Panc1 (cell line): Measurements from ENCODE around the gene ASAH2. TPM values are rescaled to one million over a fixed set of nuclear protein-coding genes. Genes with fewer than 3 reads are reported as not detected.

Experiments used
- ATAC-seq: fragments of 200-7000 bp; cut with Tn5 transposase; 2 replicates; pipeline ENCODE4 v1.9.1; 2020; ENCODE audit warnings: mild to moderate bottlenecking, moderate library complexity
- BruUV-seq: library from RNA; stranded (reverse); fragments of 400-500 nt; replicated peaks from 2 replicates; lab custom pipeline; 2021; lab: Mats Ljungman, UMichigan
- CTCF ChIA-PET: fragments of 300-600 bp; sonication (Branson Sonifier 250); formaldehyde crosslinking; loops from one replicate; lab custom pipeline; 2022; ENCODE audit warnings: antibody characterized with exemption; lab: Charles Lee
- POLR2A ChIA-PET: fragments of 300-600 bp; sonication (Branson Sonifier 250); formaldehyde crosslinking; loops from one replicate; lab custom pipeline; 2022; ENCODE audit warnings: antibody characterized with exemption; lab: Charles Lee
- DNase-seq: peaks from one replicate; pipeline ENCODE4 v3.0.0-alpha.2; 2010; ENCODE audit warnings: low read depth, low spot score
- H3K27ac ChIP-seq: 2 replicates; pipeline ENCODE4 v1.5.1; 2011; ENCODE audit warnings: mild to moderate bottlenecking, low read length, inconsistent platforms
- H3K27me3 ChIP-seq: fragments of 200-500 bp; sonication (Bioruptor generic); 2 replicates; pipeline ENCODE4 v1.6.0; 2014; ENCODE audit warnings: low read length, inconsistent platforms; ENCODE audit not compliant: control insufficient read depth, insufficient read depth
- H3K36me3 ChIP-seq: fragments of 200-500 bp; sonication (Bioruptor generic); 2 replicates; pipeline ENCODE4 v1.5.1; 2014; ENCODE audit warnings: inconsistent platforms, mild to moderate bottlenecking, low read length, moderate library complexity; ENCODE audit not compliant: control insufficient read depth, insufficient read depth
- H3K4me1 ChIP-seq: 2 replicates; pipeline ENCODE4 v1.5.1; 2011; ENCODE audit warnings: inconsistent platforms, mild to moderate bottlenecking, low read length, moderate library complexity; ENCODE audit not compliant: control insufficient read depth, insufficient read depth
- H3K4me3 ChIP-seq, 2 experiments: 2 replicates each; pipeline ENCODE4 v1.5.1; 2011 to 2012; ENCODE audit warnings: low read depth in 2 of 2, low read length in 2 of 2, mild to moderate bottlenecking in 2 of 2, inconsistent platforms in 1 of 2, moderate library complexity in 1 of 2
- H3K9me3 ChIP-seq: fragments of 200-500 bp; sonication (Bioruptor generic); 2 replicates; pipeline ENCODE4 v1.5.1; 2014; ENCODE audit warnings: low read depth, mild to moderate bottlenecking, inconsistent platforms, low read length, moderate library complexity; ENCODE audit not compliant: control insufficient read depth, insufficient read depth
- POLR2AphosphoS5 ChIP-seq: IDR thresholded peaks from 2 replicates; pipeline ENCODE4 v1.6.1; 2012; ENCODE audit warnings: mild to moderate bottlenecking, low read depth, low read length, moderate library complexity
- SIN3A ChIP-seq: IDR thresholded peaks from 2 replicates; pipeline ENCODE4 v1.6.1; 2012; ENCODE audit warnings: low read depth, mild to moderate bottlenecking, low read length, moderate library complexity, borderline replicate concordance; ENCODE audit not compliant: insufficient read depth
- TCF7L2 ChIP-seq: IDR thresholded peaks from 2 replicates; pipeline ENCODE4 v1.6.1; 2011; ENCODE audit warnings: mild to moderate bottlenecking, low read depth, low read length, inconsistent platforms
- in situ Hi-C: cut with HindIII; loops from 2 replicates; pipeline ENCODE4 v1.10.0; 2016; ENCODE audit warnings: low sequenced_read_pairs, low pct_unique_long_range_greater_than_20kb
- intact Hi-C: fragments of 100-400 bp; cut with micrococcal nuclease; formaldehyde crosslinking; loops from one replicate; pipeline ENCODE4 v1.10.0; 2022; ENCODE audit not compliant: unreplicated experiment
- total RNA-seq: library from RNA; stranded (reverse); gene quantifications from one replicate; pipeline ENCODE4 v1.2.1, GENCODE V29; 2021; ENCODE audit not compliant: unreplicated experiment
- TF ChIP-seq, protein P1 (sequence below): fragments of 450-650 bp; IDR thresholded peaks from 2 replicates; pipeline ENCODE4 v1.5.1; 2017; ENCODE audit warnings: mild to moderate bottlenecking
- TF ChIP-seq, protein P2 (sequence below), 2 experiments: IDR thresholded peaks; 2 replicates each; pipeline ENCODE4 v1.6.1; 2011 to 2012; ENCODE audit warnings: low read depth in 2 of 2, control low read depth in 1 of 2, low read length in 1 of 2, mild to moderate bottlenecking in 1 of 2, moderate library complexity in 1 of 2; ENCODE audit not compliant: insufficient read depth in 1 of 2

The ASAH2 gene
- total RNA-seq, 1 experiment from 2014 or later, result 6.5 TPM

DNA sequence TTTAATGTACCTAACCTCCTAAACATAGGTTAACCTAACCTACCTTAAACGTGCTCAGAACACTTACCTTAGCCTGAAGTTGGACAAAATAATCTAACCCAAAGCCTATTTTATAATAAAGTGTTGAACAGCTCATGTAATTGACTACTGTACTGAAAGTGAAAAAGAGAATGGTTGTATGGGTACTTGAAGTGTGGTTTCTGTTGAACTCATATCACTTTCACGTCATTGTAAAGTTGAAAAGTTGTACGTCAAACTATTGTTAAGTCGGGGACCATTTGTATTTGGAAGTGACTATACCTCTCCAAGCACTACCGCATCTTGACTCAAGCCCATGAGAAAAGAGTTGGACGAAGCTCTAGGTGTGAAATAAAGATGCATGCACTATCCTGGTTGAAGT, 37.9 kb upstream of the ASAH2 start:
- in situ Hi-C loops (no loop called here), intact Hi-C loops (no loop called here)
- H3K9me3 ChIP-seq, result no peaks in the 10 kb centered on the region
- no peaks in the 10 kb centered on the region for H3K4me1 ChIP-seq
- no peak overlapping the region for H3K4me3 ChIP-seq
- no peaks in the 10 kb centered on the region for H3K36me3 ChIP-seq
- CTCF ChIA-PET, result no interaction called here
- H3K27me3 ChIP-seq, result no peaks in the 10 kb centered on the region; the same call in 1 of the 2 replicates
- TF ChIP-seq, protein P1, sequence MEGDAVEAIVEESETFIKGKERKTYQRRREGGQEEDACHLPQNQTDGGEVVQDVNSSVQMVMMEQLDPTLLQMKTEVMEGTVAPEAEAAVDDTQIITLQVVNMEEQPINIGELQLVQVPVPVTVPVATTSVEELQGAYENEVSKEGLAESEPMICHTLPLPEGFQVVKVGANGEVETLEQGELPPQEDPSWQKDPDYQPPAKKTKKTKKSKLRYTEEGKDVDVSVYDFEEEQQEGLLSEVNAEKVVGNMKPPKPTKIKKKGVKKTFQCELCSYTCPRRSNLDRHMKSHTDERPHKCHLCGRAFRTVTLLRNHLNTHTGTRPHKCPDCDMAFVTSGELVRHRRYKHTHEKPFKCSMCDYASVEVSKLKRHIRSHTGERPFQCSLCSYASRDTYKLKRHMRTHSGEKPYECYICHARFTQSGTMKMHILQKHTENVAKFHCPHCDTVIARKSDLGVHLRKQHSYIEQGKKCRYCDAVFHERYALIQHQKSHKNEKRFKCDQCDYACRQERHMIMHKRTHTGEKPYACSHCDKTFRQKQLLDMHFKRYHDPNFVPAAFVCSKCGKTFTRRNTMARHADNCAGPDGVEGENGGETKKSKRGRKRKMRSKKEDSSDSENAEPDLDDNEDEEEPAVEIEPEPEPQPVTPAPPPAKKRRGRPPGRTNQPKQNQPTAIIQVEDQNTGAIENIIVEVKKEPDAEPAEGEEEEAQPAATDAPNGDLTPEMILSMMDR, result no peak
- no peak for TF ChIP-seq SIN3A
- no peak for TF ChIP-seq POLR2AphosphoS5
- TF ChIP-seq, protein P2, sequence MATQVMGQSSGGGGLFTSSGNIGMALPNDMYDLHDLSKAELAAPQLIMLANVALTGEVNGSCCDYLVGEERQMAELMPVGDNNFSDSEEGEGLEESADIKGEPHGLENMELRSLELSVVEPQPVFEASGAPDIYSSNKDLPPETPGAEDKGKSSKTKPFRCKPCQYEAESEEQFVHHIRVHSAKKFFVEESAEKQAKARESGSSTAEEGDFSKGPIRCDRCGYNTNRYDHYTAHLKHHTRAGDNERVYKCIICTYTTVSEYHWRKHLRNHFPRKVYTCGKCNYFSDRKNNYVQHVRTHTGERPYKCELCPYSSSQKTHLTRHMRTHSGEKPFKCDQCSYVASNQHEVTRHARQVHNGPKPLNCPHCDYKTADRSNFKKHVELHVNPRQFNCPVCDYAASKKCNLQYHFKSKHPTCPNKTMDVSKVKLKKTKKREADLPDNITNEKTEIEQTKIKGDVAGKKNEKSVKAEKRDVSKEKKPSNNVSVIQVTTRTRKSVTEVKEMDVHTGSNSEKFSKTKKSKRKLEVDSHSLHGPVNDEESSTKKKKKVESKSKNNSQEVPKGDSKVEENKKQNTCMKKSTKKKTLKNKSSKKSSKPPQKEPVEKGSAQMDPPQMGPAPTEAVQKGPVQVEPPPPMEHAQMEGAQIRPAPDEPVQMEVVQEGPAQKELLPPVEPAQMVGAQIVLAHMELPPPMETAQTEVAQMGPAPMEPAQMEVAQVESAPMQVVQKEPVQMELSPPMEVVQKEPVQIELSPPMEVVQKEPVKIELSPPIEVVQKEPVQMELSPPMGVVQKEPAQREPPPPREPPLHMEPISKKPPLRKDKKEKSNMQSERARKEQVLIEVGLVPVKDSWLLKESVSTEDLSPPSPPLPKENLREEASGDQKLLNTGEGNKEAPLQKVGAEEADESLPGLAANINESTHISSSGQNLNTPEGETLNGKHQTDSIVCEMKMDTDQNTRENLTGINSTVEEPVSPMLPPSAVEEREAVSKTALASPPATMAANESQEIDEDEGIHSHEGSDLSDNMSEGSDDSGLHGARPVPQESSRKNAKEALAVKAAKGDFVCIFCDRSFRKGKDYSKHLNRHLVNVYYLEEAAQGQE (IDR thresholded peaks at IDR 0.05; ENCODE audit: insufficient read depth in 1 of 2, low read depth in 2 of 2, low read length in 1 of 2), result no peak
- TF ChIP-seq TCF7L2, result no peak
- POLR2A ChIA-PET, result no interaction called here
- DNase-seq, result no peak
- no peak for ATAC-seq
- H3K27ac ChIP-seq, result no peak overlapping the region
- no TSS peak for BruUV-seq

DNA sequence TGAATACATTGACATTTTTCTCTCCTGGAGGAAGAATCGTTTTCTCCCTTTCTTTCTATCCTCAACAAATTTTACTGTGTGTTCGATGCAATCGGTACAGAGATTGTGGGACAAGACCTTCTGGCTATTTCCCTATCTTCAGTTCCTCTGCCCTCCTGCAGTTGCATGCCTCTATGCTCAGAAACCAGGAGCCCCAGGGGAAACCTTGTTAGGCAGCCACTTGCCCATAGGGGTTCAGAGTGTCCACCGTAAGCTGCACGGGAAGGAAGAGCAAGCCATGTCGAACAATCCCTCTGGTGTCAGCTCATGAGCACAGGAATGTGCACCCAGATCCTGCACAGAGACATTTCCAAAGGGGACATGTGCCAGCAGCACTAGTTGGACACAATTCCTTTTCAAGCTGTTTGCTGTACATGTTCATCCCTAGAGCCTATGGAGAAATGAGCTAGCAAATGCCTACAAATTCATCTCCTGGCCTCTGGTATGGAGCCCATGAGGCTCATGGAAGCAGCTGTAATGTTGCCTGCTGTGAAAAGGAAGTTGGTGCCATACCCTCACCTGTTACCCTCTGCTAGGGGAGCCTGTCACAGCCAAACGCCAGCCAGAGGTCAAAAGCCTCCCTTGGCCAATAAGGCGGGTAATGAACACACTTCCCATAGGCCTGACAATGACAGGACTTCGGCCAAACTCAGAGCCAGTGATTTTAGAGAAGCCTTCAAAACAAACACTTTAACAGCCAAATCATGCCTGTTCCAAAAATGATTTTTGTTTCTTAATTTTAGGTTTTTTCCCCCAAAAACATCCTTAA, 35.9 kb upstream of the ASAH2 start:
- intact Hi-C loops, result no loop called here
- Histone ChIP-seq H3K4me1 (no peaks in the 10 kb centered on the region), H3K27ac (no peak overlapping the region), H3K4me3 (no peak overlapping the region), H3K9me3 (no peaks in the 10 kb centered on the region), H3K27me3 (peaks cover 2% of the 10 kb centered on the region), H3K36me3 (no peaks in the 10 kb centered on the region)
- BruUV-seq, result no TSS peak
- ATAC-seq, result no peak
- TF ChIP-seq, protein P1, result no peak
- TF ChIP-seq POLR2AphosphoS5 (no peak), TCF7L2 (no peak), SIN3A (no peak)
- TF ChIP-seq, protein P2 (IDR thresholded peaks at IDR 0.05; ENCODE audit: insufficient read depth in 1 of 2, low read depth in 2 of 2, low read length in 1 of 2), result no peak
- ChIA-PET CTCF (no interaction called here), POLR2A (no interaction called here)
- in situ Hi-C loops, result no loop called here
- DNase-seq, result no peak
